PC-3 (cell line): ENCODE results near the gene ZNF655. TPM values are rescaled to one million over a fixed set of nuclear protein-coding genes. Genes with fewer than 3 reads are reported as not detected.

Source experiments
- ATAC-seq: fragments of 200-7000 bp; cut with Tn5 transposase; 2 replicates; pipeline ENCODE4 v1.9.1; 2020; ENCODE audit warnings: mild to moderate bottlenecking, moderate library complexity
- BruUV-seq: library from RNA; stranded (reverse); fragments of 400-500 nt; replicated peaks from 2 replicates; lab custom pipeline; 2021; lab: Mats Ljungman, UMichigan
- CTCF ChIA-PET: fragments of 300-600 bp; sonication (Branson Sonifier 250); formaldehyde crosslinking; loops from one replicate; lab custom pipeline; 2022; ENCODE audit warnings: antibody characterized with exemption; lab: Charles Lee
- POLR2A ChIA-PET: fragments of 300-600 bp; sonication (Branson Sonifier 250); formaldehyde crosslinking; loops from one replicate; lab custom pipeline; 2022; ENCODE audit warnings: antibody characterized with exemption; ENCODE audit not compliant: unreplicated experiment; lab: Charles Lee
- DNase-seq: peaks from one replicate; pipeline ENCODE4 v3.0.0-alpha.2; 2015
- H2AFZ ChIP-seq: fragments of 300-600 bp; sonication (generic); 2 replicates; pipeline ENCODE4 v1.6.0; 2016; ENCODE audit warnings: antibody characterized with exemption, low read length
- H3F3A ChIP-seq: fragments of 300-600 bp; sonication (generic); one replicate; pipeline ENCODE4 v1.6.0; 2017; ENCODE audit warnings: antibody characterized with exemption, low read length, control low read depth, mild to moderate bottlenecking; ENCODE audit not compliant: unreplicated experiment
- H3K27ac ChIP-seq: fragments of 300-600 bp; sonication (generic); 2 replicates; pipeline ENCODE4 v1.5.1; 2016; ENCODE audit warnings: mild to moderate bottlenecking, low read length
- H3K27me3 ChIP-seq: fragments of 300-600 bp; sonication (generic); 2 replicates; pipeline ENCODE4 v1.6.1; 2016; ENCODE audit warnings: low read length, mixed read lengths
- H3K36me3 ChIP-seq: fragments of 300-600 bp; sonication (generic); 2 replicates; pipeline ENCODE4 v1.6.1; 2016; ENCODE audit warnings: low read depth, mixed run types, low read length, mixed read lengths
- H3K4me1 ChIP-seq: fragments of 300-600 bp; sonication (generic); 2 replicates; pipeline ENCODE4 v1.5.1; 2016; ENCODE audit warnings: low read length; ENCODE audit not compliant: insufficient read depth
- H3K4me2 ChIP-seq: fragments of 300-600 bp; sonication (generic); 2 replicates; pipeline ENCODE4 v1.6.0; 2016; ENCODE audit warnings: low read length
- H3K4me3 ChIP-seq: fragments of 300-600 bp; sonication (generic); 2 replicates; pipeline ENCODE4 v1.5.1; 2016; ENCODE audit warnings: mild to moderate bottlenecking, low read length, mixed read lengths
- H3K79me2 ChIP-seq: fragments of 300-600 bp; sonication (generic); 2 replicates; pipeline ENCODE4 v1.6.1; 2017; ENCODE audit warnings: low read length, mixed read lengths
- H3K9ac ChIP-seq: fragments of 300-600 bp; sonication (generic); 2 replicates; pipeline ENCODE4 v1.6.0; 2016; ENCODE audit warnings: mild to moderate bottlenecking, low read length
- H3K9me2 ChIP-seq: fragments of 300-600 bp; sonication (generic); replicated peaks from 2 replicates; pipeline ENCODE4 v1.6.1; 2016; ENCODE audit warnings: mixed run types, low read length, mixed read lengths
- H3K9me3 ChIP-seq: fragments of 300-600 bp; sonication (generic); 2 replicates; pipeline ENCODE4 v1.6.1; 2016; ENCODE audit warnings: low read length, mixed read lengths
- H4K20me1 ChIP-seq: fragments of 300-600 bp; sonication (generic); 2 replicates; pipeline ENCODE4 v1.6.1; 2016; ENCODE audit warnings: low read length, mixed read lengths
- EZH2 ChIP-seq: fragments of 300-600 bp; sonication (generic); IDR thresholded peaks from one replicate; pipeline ENCODE4 v1.6.1; 2017; ENCODE audit warnings: antibody characterized with exemption, mild to moderate bottlenecking, low read length; ENCODE audit not compliant: unreplicated experiment
- EZH2phosphoT487 ChIP-seq: fragments of 300-600 bp; sonication (generic); IDR thresholded peaks from 2 replicates; pipeline ENCODE4 v1.6.1; 2018; ENCODE audit warnings: mild to moderate bottlenecking, antibody characterized with exemption, low read length, borderline replicate concordance
- intact Hi-C: fragments of 100-400 bp; cut with micrococcal nuclease; formaldehyde crosslinking; loops from 2 replicates; pipeline ENCODE4 v1.9.0; 2023
- total RNA-seq: library from RNA; depleted of rRNA; stranded (reverse); fragments of >200 nt; gene quantifications from 2 replicates; pipeline ENCODE4 v1.2.3, GENCODE V29; 2014
- TF ChIP-seq, protein P1 (sequence below): fragments of 300-600 bp; sonication (generic); conservative IDR thresholded peaks from 2 replicates; pipeline ENCODE4 v1.5.1; 2017; ENCODE audit warnings: antibody characterized with exemption, low read depth, mild to moderate bottlenecking, low read length

Gene ZNF655
- total RNA-seq, 1 experiment from 2014 or later = not detected

DNA sequence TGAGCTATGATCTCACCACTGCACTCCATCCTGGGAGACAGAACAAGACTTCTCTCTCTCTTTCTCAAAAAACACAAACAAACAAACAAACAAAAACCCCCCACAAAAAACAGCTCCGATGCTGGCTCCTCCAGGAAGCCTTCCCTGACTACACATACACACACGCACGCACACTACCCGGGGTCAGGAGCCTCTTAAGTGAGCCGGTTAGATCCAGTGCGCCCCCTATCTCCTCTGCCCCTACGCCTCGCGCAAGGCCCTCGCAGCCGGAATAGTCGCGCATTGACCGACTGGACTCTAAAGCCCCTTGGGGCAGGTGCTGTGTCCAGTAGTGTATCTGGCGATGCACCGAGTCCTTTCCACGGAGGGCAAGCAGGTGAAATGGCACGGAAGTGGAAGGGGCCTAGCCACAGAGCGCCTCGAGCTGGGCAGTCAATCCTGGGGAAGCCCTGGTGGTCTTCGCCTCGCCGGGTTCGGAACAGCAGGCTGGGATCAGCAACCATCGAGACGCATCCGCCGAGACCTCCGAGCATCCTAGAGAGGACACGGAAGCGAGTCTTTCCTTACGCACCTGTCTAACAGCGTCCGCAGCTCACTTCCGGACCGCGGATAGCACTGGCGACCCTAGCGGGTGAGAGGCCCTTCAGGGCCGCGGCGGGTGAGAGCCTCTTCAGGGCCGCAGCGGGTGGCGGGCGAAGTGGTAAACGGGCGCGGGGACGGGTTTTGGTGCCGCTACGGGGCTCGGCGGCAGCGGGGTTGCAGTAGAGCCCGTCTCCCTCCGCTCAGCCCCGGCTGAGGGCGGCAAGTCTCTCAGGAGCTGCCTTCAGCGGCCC is 58.1 kb downstream of the ZNF655 start, which contains the start of gene ZSCAN25:
Gene ZSCAN25, plus strand, starts transcription at position 588 of the 833 bp plus-strand sequence. CDS start 2,661 bp downstream, outside the sequence.
- H3K9me2 ChIP-seq = no peaks in the 10 kb centered on the region
- H4K20me1 ChIP-seq = no peaks in the 10 kb centered on the region
- H3K27ac ChIP-seq = peak within 1 kb of the TSS; percentile 54; the same call in 1 of the 2 replicates
- H2AFZ ChIP-seq = peak within 1 kb of the TSS; percentile 100
- peak; percentile 90 for ATAC-seq
- H3K9me3 ChIP-seq = no peaks in the 10 kb centered on the region
- ChIA-PET POLR2A (interaction anchor here (0.5 to 0.6 kb wide), 2 partner anchors 95 to 296 kb away, joined by 3 to 6 read pairs; no protein-coding TSS in a partner anchor), CTCF (interaction anchor here (0.6 to 2.6 kb wide), 2 partner anchors 91 to 244 kb away, joined by 4 to 8 read pairs; no protein-coding TSS in a partner anchor)
- H3K36me3 ChIP-seq = peaks cover 27% of the 10 kb centered on the region
- peaks cover 21% of the 10 kb centered on the region for H3K4me1 ChIP-seq
- TSS peak; percentile 72 for BruUV-seq
- peak within 1 kb of the TSS; percentile 98 for H3K4me2 ChIP-seq
- DNase-seq = peak; percentile 93
- peak within 1 kb of the TSS; percentile 96 for H3K4me3 ChIP-seq
- no peaks in the 10 kb centered on the region for H3F3A ChIP-seq
- intact Hi-C loops = loop anchor here (1.0 to 5.0 kb wide), 6 partner anchors 54 to 301 kb away; partner anchors contain the start of genes FAM200A, TRIM4 and ZNF394
- peaks cover 32% of the 10 kb centered on the region for H3K79me2 ChIP-seq
- H3K27me3 ChIP-seq = no peaks in the 10 kb centered on the region
- TF ChIP-seq EZH2 (no peak), EZH2phosphoT487 (no peak)
- TF ChIP-seq, protein P1, sequence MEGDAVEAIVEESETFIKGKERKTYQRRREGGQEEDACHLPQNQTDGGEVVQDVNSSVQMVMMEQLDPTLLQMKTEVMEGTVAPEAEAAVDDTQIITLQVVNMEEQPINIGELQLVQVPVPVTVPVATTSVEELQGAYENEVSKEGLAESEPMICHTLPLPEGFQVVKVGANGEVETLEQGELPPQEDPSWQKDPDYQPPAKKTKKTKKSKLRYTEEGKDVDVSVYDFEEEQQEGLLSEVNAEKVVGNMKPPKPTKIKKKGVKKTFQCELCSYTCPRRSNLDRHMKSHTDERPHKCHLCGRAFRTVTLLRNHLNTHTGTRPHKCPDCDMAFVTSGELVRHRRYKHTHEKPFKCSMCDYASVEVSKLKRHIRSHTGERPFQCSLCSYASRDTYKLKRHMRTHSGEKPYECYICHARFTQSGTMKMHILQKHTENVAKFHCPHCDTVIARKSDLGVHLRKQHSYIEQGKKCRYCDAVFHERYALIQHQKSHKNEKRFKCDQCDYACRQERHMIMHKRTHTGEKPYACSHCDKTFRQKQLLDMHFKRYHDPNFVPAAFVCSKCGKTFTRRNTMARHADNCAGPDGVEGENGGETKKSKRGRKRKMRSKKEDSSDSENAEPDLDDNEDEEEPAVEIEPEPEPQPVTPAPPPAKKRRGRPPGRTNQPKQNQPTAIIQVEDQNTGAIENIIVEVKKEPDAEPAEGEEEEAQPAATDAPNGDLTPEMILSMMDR = peak; percentile 60
- peak within 1 kb of the TSS; percentile 98 for H3K9ac ChIP-seq

DNA sequence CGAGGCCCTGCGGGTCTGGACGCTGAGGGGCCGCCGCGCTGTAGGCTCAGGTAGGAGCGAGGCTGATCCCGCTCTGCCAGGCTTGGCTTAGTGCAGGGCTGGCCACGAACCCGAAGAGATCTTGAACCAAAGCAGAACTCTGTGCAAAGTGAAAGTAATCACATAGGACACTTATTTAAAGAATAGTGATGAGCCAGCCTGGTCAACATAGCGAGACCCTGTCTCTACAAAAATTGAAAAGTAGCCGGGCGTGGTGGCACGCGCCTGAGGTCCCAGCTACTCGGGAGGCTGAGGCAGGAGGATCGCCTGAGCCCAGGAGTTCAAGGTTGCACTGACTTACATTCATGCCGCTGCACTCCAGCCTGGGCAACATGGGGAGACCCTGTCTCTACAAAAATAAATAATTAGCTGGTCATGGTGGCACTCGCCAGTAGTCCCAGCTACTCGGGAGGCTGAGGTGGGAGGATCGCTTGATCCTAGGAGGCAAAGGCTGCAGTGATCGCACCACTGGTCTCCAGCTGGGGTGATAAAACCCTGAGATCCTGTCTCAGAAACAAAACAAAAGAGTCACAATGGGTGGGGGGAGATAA is 58.8 kb downstream of the ZNF655 start:
- Histone ChIP-seq H3K9ac (peak overlapping the region; percentile 98), H3K27me3 (no peaks in the 10 kb centered on the region), H3K4me2 (peak overlapping the region; percentile 98), H3K36me3 (peaks cover 30% of the 10 kb centered on the region), H3K4me3 (peak overlapping the region; percentile 96), H3K9me2 (no peaks in the 10 kb centered on the region), H3K27ac (0 out of 2 replicates have a peak overlapping the region, but pooled peaks have one; percentile 54), H2AFZ (peak overlapping the region; percentile 100), H4K20me1 (no peaks in the 10 kb centered on the region), H3K9me3 (no peaks in the 10 kb centered on the region), H3K79me2 (peaks cover 32% of the 10 kb centered on the region), H3K4me1 (peaks cover 21% of the 10 kb centered on the region), H3F3A (no peaks in the 10 kb centered on the region)
- POLR2A ChIA-PET = no interaction called here
- ATAC-seq = no peak
- TF ChIP-seq EZH2 (no peak), EZH2phosphoT487 (no peak)
- TF ChIP-seq, protein P1 = no peak
- DNase-seq = no peak
- intact Hi-C loops = loop anchor here (2.0 to 5.0 kb wide), 4 partner anchors 54 to 300 kb away; partner anchors contain the start of genes FAM200A and TRIM4
- TSS peak; percentile 47 for BruUV-seq
- CTCF ChIA-PET = interaction anchor here (2.6 kb wide), 1 partner anchor 92 kb away, joined by 8 read pairs; no protein-coding TSS in a partner anchor
